Measurements from ENCODE around the gene MRPL21. TPM values are rescaled to one million over a fixed set of nuclear protein-coding genes. Genes with fewer than 3 reads are reported as not detected.

Gene MRPL21
- total and polyA plus RNA-seq, 2 experiments from 2014 or later = 62.4 to 232 TPM

DNA sequence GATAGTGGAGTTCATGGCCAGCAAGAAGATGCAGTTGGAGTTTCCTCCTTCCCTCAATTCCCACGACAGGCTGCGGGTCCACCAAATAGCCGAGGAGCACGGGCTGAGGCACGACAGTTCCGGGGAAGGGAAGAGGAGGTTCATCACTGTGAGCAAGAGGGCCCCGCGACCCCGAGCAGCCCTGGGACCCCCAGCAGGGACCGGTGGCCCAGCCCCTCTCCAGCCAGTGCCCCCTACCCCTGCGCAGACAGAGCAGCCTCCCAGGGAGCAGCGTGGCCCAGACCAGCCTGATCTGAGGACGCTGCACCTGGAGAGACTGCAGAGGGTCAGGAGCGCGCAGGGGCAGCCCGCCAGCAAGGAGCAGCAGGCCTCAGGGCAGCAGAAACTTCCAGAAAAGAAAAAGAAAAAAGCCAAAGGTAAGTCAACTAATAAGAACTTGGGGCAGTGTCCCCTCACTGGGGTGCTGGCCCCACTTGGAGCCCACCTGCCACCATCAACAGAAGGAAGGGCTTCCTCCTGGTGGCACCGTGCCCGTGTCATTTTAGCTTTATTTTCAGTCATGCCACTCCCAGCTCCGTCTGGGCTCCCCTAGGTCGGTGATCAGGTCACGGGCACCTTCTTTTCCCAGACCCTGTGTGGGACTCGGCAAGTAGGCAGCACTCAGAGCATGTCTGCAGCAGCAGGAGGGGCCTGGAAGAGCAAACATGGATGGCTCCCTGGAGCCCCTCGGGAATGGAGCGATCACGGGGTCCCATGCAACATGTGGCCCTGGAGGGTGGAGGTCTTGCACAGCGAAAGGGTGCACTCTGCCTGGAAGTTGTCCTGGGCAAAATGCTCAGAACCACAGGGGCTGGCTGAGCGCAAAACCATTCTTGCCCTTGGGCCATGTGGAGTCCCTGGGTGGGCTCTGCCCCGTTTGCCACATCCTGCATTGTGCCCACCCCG, 33.3 kb upstream of the MRPL21 start (continued):
- TF ChIP-seq, protein P1, sequence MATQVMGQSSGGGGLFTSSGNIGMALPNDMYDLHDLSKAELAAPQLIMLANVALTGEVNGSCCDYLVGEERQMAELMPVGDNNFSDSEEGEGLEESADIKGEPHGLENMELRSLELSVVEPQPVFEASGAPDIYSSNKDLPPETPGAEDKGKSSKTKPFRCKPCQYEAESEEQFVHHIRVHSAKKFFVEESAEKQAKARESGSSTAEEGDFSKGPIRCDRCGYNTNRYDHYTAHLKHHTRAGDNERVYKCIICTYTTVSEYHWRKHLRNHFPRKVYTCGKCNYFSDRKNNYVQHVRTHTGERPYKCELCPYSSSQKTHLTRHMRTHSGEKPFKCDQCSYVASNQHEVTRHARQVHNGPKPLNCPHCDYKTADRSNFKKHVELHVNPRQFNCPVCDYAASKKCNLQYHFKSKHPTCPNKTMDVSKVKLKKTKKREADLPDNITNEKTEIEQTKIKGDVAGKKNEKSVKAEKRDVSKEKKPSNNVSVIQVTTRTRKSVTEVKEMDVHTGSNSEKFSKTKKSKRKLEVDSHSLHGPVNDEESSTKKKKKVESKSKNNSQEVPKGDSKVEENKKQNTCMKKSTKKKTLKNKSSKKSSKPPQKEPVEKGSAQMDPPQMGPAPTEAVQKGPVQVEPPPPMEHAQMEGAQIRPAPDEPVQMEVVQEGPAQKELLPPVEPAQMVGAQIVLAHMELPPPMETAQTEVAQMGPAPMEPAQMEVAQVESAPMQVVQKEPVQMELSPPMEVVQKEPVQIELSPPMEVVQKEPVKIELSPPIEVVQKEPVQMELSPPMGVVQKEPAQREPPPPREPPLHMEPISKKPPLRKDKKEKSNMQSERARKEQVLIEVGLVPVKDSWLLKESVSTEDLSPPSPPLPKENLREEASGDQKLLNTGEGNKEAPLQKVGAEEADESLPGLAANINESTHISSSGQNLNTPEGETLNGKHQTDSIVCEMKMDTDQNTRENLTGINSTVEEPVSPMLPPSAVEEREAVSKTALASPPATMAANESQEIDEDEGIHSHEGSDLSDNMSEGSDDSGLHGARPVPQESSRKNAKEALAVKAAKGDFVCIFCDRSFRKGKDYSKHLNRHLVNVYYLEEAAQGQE (IDR thresholded peaks at IDR 0.05; ENCODE audit: unreplicated experiment) = no peak

DNA sequence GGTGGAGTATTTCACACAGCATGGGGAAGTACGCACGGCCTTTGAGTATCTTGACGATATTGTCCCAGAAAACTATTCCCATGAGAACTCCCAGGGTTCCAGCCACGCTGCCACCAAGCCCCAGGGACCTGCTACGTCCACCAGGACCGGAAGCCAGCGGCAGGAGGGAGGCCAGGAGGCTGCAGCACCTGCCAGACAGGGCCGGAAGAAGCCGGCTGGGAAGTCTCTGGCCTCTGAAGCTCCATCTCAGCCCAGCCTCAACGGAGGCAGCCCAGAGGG, 32.7 kb upstream of the MRPL21 start:
- H3K36me3 ChIP-seq (ENCODE audit: insufficient read depth) = no peaks in the 10 kb centered on the region
- H3K27ac ChIP-seq (ENCODE audit: low read depth) = no peak overlapping the region
- H3K27ac Mint-ChIP-seq = no peak overlapping the region
- no peaks in the 10 kb centered on the region for H3K27me3 ChIP-seq (ENCODE audit: insufficient read depth)
- no peaks in the 10 kb centered on the region for H3K9me3 Mint-ChIP-seq
- H3K79me2 ChIP-seq (replicated peaks; ENCODE audit: insufficient read depth) = no peaks in the 10 kb centered on the region
- H3K4me2 ChIP-seq = no peak overlapping the region
- no peaks in the 10 kb centered on the region for H3K9me2 ChIP-seq (ENCODE audit: insufficient read depth)
- H2AFZ ChIP-seq = no peak overlapping the region
- DNase-seq (ENCODE audit: low spot score) (no peak), ATAC-seq (no peak)
- H4K20me1 ChIP-seq (replicated peaks; ENCODE audit: insufficient read depth) = no peaks in the 10 kb centered on the region
- H3K27me3 Mint-ChIP-seq (ENCODE audit: insufficient read depth, low read depth, poor library complexity) = peaks cover 9% of the 10 kb centered on the region
- H3K36me3 Mint-ChIP-seq (ENCODE audit: low read depth) = peaks cover 17% of the 10 kb centered on the region
- no peaks in the 10 kb centered on the region for H3K4me1 ChIP-seq (ENCODE audit: insufficient read depth)
- no peaks in the 10 kb centered on the region for H3K4me1 Mint-ChIP-seq
- H3K4me3 Mint-ChIP-seq = no peak overlapping the region
- no peak overlapping the region for H3K4me3 ChIP-seq
- H3F3A ChIP-seq (replicated peaks; ENCODE audit: low read depth) = no peaks in the 10 kb centered on the region
- no peak for TF ChIP-seq POLR2AphosphoS5 (IDR thresholded peaks at IDR 0.05; ENCODE audit: low read depth)
- no peak for TF ChIP-seq ZNF331 (CRISPR knock-in tag; IDR thresholded peaks at IDR 0.05; ENCODE audit: low read depth)
- no peak for TF ChIP-seq NANOG (IDR thresholded peaks at IDR 0.05; ENCODE audit: borderline replicate concordance)
- no peak for TF ChIP-seq EZH2phosphoT487 (IDR thresholded peaks at IDR 0.05; ENCODE audit: unreplicated experiment)
- TF ChIP-seq, protein P2, sequence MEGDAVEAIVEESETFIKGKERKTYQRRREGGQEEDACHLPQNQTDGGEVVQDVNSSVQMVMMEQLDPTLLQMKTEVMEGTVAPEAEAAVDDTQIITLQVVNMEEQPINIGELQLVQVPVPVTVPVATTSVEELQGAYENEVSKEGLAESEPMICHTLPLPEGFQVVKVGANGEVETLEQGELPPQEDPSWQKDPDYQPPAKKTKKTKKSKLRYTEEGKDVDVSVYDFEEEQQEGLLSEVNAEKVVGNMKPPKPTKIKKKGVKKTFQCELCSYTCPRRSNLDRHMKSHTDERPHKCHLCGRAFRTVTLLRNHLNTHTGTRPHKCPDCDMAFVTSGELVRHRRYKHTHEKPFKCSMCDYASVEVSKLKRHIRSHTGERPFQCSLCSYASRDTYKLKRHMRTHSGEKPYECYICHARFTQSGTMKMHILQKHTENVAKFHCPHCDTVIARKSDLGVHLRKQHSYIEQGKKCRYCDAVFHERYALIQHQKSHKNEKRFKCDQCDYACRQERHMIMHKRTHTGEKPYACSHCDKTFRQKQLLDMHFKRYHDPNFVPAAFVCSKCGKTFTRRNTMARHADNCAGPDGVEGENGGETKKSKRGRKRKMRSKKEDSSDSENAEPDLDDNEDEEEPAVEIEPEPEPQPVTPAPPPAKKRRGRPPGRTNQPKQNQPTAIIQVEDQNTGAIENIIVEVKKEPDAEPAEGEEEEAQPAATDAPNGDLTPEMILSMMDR (conservative IDR thresholded peaks at IDR 0.05; ENCODE audit: low read depth in 2 of 2) = no peak
- no peak for TF ChIP-seq ZNF114 (CRISPR knock-in tag; IDR thresholded peaks at IDR 0.05)
- TF ChIP-seq, protein P3, sequence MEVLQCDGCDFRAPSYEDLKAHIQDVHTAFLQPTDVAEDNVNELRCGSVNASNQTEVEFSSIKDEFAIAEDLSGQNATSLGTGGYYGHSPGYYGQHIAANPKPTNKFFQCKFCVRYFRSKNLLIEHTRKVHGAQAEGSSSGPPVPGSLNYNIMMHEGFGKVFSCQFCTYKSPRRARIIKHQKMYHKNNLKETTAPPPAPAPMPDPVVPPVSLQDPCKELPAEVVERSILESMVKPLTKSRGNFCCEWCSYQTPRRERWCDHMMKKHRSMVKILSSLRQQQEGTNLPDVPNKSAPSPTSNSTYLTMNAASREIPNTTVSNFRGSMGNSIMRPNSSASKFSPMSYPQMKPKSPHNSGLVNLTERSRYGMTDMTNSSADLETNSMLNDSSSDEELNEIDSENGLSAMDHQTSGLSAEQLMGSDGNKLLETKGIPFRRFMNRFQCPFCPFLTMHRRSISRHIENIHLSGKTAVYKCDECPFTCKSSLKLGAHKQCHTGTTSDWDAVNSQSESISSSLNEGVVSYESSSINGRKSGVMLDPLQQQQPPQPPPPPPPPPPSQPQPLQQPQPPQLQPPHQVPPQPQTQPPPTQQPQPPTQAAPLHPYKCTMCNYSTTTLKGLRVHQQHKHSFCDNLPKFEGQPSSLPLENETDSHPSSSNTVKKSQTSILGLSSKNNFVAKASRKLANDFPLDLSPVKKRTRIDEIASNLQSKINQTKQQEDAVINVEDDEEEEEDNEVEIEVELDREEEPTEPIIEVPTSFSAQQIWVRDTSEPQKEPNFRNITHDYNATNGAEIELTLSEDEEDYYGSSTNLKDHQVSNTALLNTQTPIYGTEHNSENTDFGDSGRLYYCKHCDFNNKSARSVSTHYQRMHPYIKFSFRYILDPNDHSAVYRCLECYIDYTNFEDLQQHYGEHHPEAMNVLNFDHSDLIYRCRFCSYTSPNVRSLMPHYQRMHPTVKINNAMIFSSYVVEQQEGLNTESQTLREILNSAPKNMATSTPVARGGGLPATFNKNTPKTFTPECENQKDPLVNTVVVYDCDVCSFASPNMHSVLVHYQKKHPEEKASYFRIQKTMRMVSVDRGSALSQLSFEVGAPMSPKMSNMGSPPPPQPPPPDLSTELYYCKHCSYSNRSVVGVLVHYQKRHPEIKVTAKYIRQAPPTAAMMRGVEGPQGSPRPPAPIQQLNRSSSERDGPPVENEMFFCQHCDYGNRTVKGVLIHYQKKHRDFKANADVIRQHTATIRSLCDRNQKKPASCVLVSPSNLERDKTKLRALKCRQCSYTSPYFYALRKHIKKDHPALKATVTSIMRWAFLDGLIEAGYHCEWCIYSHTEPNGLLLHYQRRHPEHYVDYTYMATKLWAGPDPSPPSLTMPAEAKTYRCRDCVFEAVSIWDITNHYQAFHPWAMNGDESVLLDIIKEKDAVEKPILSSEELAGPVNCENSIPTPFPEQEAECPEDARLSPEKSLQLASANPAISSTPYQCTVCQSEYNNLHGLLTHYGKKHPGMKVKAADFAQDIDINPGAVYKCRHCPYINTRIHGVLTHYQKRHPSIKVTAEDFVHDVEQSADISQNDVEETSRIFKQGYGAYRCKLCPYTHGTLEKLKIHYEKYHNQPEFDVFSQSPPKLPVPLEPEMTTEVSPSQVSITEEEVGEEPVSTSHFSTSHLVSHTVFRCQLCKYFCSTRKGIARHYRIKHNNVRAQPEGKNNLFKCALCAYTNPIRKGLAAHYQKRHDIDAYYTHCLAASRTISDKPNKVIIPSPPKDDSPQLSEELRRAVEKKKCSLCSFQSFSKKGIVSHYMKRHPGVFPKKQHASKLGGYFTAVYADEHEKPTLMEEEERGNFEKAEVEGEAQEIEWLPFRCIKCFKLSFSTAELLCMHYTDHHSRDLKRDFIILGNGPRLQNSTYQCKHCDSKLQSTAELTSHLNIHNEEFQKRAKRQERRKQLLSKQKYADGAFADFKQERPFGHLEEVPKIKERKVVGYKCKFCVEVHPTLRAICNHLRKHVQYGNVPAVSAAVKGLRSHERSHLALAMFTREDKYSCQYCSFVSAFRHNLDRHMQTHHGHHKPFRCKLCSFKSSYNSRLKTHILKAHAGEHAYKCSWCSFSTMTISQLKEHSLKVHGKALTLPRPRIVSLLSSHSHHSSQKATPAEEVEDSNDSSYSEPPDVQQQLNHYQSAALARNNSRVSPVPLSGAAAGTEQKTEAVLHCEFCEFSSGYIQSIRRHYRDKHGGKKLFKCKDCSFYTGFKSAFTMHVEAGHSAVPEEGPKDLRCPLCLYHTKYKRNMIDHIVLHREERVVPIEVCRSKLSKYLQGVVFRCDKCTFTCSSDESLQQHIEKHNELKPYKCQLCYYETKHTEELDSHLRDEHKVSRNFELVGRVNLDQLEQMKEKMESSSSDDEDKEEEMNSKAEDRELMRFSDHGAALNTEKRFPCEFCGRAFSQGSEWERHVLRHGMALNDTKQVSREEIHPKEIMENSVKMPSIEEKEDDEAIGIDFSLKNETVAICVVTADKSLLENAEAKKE (CRISPR knock-in tag; IDR thresholded peaks at IDR 0.05) = no peak
- TF ChIP-seq STAT1 (IDR thresholded peaks at IDR 0.05; ENCODE audit: unreplicated experiment) = no peak
- TF ChIP-seq, protein P4, sequence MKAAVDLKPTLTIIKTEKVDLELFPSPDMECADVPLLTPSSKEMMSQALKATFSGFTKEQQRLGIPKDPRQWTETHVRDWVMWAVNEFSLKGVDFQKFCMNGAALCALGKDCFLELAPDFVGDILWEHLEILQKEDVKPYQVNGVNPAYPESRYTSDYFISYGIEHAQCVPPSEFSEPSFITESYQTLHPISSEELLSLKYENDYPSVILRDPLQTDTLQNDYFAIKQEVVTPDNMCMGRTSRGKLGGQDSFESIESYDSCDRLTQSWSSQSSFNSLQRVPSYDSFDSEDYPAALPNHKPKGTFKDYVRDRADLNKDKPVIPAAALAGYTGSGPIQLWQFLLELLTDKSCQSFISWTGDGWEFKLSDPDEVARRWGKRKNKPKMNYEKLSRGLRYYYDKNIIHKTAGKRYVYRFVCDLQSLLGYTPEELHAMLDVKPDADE (IDR thresholded peaks at IDR 0.05) = no peak

Measured in GM23338 (cell line).